ENCODE results near the gene KAT7. TPM values are rescaled to one million over a fixed set of nuclear protein-coding genes. Genes with fewer than 3 reads are reported as not detected.

Gene KAT7
- total RNA-seq, 1 experiment from 2014 or later, result 79.5 TPM

DNA sequence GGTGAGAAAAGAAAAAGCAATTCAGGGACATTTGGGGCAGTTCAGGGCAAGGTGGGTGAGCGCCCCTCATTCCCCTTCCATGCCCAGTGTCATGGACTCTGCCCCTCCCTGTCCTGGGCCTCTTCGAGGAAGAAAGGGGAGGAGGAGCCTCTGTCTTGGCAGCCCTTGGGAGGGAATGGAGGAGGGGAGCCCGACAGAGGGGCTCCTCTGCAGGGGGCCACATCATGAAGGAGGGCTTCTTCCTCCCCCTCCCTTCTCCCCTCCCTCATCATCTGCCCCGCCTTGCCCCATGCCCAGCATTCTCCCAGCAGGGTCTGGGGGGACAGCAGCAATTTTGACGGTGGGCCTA is 92.5 kb downstream of the KAT7 start:
- H3K4me3 ChIP-seq (replicated peaks in 1 of 2; ENCODE audit: low read depth in 1 of 2, low read length in 2 of 2), result no peak overlapping the region
- peaks cover 9 to 14% of the 10 kb centered on the region in 2 experiments; a peak in 3 of 4 replicates for H3K4me1 ChIP-seq (ENCODE audit: control insufficient read depth in 1 of 2, insufficient read depth in 2 of 2, low read length in 2 of 2)
- RAD21 ChIA-PET (ENCODE audit: low non-redundant PET in 1 of 2, low total read pairs in 2 of 2, uncharacterized antibody in 2 of 2, unreplicated experiment in 2 of 2), result interaction anchor here (0.9 to 1.2 kb wide), 4 partner anchors 72 to 117 kb away, joined by 3 to 11 read pairs (median 6); no protein-coding TSS in a partner anchor
- POLR2A ChIA-PET, result no interaction called here
- H3K36me3 ChIP-seq (ENCODE audit: control insufficient read depth in 1 of 2, insufficient read depth in 2 of 2, low read length in 2 of 2), result no peaks in the 10 kb centered on the region
- no peak overlapping the region for H3K27ac ChIP-seq (ENCODE audit: low read depth, low read length)
- peak overlapping the region; percentile 39 for H2AFZ ChIP-seq (ENCODE audit: low read depth, low read length, poor library complexity, severe bottlenecking)
- ATAC-seq, result no peak
- peak overlapping the region; percentile 87 for H3K4me2 ChIP-seq (ENCODE audit: low read length)
- BruUV-seq (replicated peaks), result no TSS peak
- H3K9me2 ChIP-seq (ENCODE audit: insufficient read depth), result no peaks in the 10 kb centered on the region
- H3K9ac ChIP-seq (ENCODE audit: low read length), result no peak overlapping the region
- CTCF ChIA-PET, result interaction anchor here (0.6 to 9.7 kb wide), 6 partner anchors 13 to 121 kb away, joined by 3 to 123 read pairs (median 3); partner anchors contain the start of gene DLX3
- H3K9me3 ChIP-seq (ENCODE audit: control insufficient read depth in 1 of 2, insufficient read depth in 1 of 2, low read depth in 1 of 2, low read length in 2 of 2), result no peaks in the 10 kb centered on the region
- TF ChIP-seq CEBPB (IDR thresholded peaks at IDR 0.05; ENCODE audit: low read depth) (no peak), RAD21 (IDR thresholded peaks at IDR 0.05; ENCODE audit: low read depth) (no peak), EGR1 (IDR thresholded peaks at IDR 0.05; ENCODE audit: low read depth) (no peak), TCF7L2 (IDR thresholded peaks at IDR 0.05; ENCODE audit: borderline replicate concordance, extremely low read depth, insufficient read depth, insufficient read length) (no peak)
- TF ChIP-seq, protein P1, sequence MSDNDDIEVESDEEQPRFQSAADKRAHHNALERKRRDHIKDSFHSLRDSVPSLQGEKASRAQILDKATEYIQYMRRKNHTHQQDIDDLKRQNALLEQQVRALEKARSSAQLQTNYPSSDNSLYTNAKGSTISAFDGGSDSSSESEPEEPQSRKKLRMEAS (IDR thresholded peaks at IDR 0.05), result no peak
- TF ChIP-seq, protein P2, sequence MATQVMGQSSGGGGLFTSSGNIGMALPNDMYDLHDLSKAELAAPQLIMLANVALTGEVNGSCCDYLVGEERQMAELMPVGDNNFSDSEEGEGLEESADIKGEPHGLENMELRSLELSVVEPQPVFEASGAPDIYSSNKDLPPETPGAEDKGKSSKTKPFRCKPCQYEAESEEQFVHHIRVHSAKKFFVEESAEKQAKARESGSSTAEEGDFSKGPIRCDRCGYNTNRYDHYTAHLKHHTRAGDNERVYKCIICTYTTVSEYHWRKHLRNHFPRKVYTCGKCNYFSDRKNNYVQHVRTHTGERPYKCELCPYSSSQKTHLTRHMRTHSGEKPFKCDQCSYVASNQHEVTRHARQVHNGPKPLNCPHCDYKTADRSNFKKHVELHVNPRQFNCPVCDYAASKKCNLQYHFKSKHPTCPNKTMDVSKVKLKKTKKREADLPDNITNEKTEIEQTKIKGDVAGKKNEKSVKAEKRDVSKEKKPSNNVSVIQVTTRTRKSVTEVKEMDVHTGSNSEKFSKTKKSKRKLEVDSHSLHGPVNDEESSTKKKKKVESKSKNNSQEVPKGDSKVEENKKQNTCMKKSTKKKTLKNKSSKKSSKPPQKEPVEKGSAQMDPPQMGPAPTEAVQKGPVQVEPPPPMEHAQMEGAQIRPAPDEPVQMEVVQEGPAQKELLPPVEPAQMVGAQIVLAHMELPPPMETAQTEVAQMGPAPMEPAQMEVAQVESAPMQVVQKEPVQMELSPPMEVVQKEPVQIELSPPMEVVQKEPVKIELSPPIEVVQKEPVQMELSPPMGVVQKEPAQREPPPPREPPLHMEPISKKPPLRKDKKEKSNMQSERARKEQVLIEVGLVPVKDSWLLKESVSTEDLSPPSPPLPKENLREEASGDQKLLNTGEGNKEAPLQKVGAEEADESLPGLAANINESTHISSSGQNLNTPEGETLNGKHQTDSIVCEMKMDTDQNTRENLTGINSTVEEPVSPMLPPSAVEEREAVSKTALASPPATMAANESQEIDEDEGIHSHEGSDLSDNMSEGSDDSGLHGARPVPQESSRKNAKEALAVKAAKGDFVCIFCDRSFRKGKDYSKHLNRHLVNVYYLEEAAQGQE (IDR thresholded peaks at IDR 0.05; ENCODE audit: low read depth), result no peak
- intact Hi-C loops (cut with micrococcal nuclease), result no loop called here
- H4K20me1 ChIP-seq (ENCODE audit: insufficient read depth), result no peaks in the 10 kb centered on the region
- no peaks in the 10 kb centered on the region for H3K79me2 ChIP-seq (ENCODE audit: insufficient read depth, low read length)
- no peak for DNase-seq (ENCODE audit: low read depth, low spot score)
- H3K27me3 ChIP-seq (ENCODE audit: insufficient read depth, low read length), result no peaks in the 10 kb centered on the region

Data from HCT116 (cell line).